ENCODE measurements around the gene WNT1. TPM values are rescaled to one million over a fixed set of nuclear protein-coding genes. Genes with fewer than 3 reads are reported as not detected.
A peak's percentile ranks its signal among the peaks of the same experiment; 100 is the strongest.

WNT1 gene
- total RNA-seq, 2 donors from 2014 or later: not detected

DNA sequence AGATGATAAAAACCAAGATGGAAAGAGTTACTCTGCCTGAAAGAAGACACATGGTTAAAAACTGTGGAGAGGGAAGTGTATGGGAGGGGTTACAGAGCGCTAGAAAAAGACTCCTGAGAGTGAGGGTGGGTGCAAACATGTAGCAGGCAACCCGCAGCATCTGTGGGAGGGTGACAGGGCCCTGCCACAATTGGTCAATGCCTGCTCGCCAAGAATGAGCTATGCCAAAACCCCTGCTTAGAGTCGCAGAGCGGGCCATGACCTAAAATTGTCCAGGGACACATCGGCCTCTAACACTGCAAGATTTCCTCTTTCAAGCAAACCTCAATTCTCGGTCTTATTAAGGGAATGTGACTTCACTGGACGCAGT, 39.8 kb downstream of the WNT1 start:
- 3% methylated on average over 8 of the region's 8 CpGs for WGBS
- H3K4me3 ChIP-seq: peak overlapping the region; percentile 67 to 75
- intact Hi-C loops (cut with DNase I): no loop called here
- TF ChIP-seq, protein P1, sequence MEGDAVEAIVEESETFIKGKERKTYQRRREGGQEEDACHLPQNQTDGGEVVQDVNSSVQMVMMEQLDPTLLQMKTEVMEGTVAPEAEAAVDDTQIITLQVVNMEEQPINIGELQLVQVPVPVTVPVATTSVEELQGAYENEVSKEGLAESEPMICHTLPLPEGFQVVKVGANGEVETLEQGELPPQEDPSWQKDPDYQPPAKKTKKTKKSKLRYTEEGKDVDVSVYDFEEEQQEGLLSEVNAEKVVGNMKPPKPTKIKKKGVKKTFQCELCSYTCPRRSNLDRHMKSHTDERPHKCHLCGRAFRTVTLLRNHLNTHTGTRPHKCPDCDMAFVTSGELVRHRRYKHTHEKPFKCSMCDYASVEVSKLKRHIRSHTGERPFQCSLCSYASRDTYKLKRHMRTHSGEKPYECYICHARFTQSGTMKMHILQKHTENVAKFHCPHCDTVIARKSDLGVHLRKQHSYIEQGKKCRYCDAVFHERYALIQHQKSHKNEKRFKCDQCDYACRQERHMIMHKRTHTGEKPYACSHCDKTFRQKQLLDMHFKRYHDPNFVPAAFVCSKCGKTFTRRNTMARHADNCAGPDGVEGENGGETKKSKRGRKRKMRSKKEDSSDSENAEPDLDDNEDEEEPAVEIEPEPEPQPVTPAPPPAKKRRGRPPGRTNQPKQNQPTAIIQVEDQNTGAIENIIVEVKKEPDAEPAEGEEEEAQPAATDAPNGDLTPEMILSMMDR (IDR thresholded peaks at IDR 0.05): no peak
- TF ChIP-seq POLR2AphosphoS5 (IDR thresholded peaks at IDR 0.05) (no peak), POLR2A (IDR thresholded peaks at IDR 0.05) (no peak)
- peaks cover 0 to 6% of the 10 kb centered on the region in 2 donors for H3K36me3 ChIP-seq
- no peak for DNase-seq (ENCODE audit: low spot score)
- peaks cover 3% of the 10 kb centered on the region for H3K4me1 ChIP-seq (replicated peaks)
- no peaks in the 10 kb centered on the region for H3K27me3 ChIP-seq (replicated peaks; ENCODE audit: insufficient read depth)
- H3K27ac ChIP-seq: peak overlapping the region; percentile 86 to 91
- no peaks in the 10 kb centered on the region for H3K9me3 ChIP-seq

DNA sequence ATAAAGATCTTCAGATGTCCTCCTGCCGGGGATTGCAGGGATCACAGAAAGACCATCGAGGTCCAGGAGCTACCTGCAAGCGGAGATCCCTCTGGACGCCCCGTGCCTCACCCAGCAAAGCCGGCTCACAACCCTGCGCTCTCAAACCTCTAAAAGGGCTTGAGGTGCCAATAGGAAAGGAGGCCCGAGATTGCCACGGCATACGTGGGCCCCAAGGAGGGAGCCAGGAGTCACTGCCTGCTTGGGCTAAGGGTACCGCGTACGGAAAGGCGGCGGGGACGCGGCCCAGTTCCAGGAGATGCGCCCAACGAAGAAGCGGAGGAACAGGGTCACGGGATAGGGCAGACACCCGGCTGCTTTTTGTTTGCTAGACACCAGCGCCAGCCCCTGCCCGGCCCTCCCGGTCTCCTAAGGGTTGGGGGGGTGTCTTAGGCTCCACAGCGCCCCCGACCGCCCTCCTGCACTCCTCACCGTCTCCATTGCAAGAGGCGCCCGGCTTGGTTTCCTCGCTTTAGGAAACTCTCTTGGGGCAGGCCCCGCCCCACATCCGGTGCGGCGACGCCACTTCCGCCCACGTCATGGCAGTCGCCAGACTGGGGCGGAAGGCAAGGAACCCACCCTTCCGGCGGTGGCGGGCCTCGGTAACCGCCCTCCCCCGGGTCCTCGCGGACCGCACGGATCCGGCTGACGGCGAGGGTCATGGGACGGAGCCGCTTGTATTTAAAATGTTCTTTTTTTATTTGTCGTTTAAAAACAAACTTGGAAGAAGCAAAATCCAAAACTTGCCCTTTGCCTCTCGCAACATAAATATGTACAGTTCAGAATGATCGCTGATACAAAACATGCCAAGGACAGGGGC, 40.4 kb downstream of the WNT1 start, which contains the start of gene PRKAG1:
Gene PRKAG1 (minus strand): TSS at position 516 of the 859 bp plus-strand sequence. CDS start 36 bp downstream, at position 480.
- Histone ChIP-seq H3K27ac (peak within 1 kb of the TSS; percentile 86 to 91), H3K36me3 (peaks cover 0 to 6% of the 10 kb centered on the region in 2 donors), H3K4me1 (replicated peaks) (peaks cover 3% of the 10 kb centered on the region), H3K27me3 (replicated peaks; ENCODE audit: insufficient read depth) (no peaks in the 10 kb centered on the region), H3K4me3 (peak within 1 kb of the TSS; percentile 67 to 75), H3K9me3 (no peaks in the 10 kb centered on the region)
- intact Hi-C loops (cut with DNase I): no loop called here
- WGBS: under 1% methylated on average over 59 of the region's 59 CpGs
- peak; percentile 96 for DNase-seq (ENCODE audit: low spot score)
- peak; percentile 99 for TF ChIP-seq POLR2AphosphoS5 (IDR thresholded peaks at IDR 0.05)
- TF ChIP-seq POLR2A (IDR thresholded peaks at IDR 0.05): peak; percentile 82
- TF ChIP-seq, protein P1 (IDR thresholded peaks at IDR 0.05): peak in 3 of 4 experiments; percentile 37 to 61 (median 56)

DNA sequence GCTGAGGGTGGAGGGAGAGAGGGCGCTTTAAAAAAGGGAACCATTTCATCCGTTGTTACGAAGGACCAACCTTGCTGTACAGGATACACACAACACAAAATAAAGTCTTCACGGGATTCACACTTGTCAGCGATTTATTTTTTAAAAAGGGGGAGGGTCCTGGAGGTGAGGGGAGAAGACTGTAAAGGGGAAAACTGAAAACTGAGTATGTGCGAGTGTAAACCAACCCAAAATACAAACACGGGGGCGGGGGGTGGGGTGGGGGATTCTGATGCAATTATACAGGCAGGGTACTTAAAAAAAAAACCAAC, 41.0 kb downstream of the WNT1 start:
- Histone ChIP-seq H3K9me3 (no peaks in the 10 kb centered on the region), H3K27me3 (replicated peaks; ENCODE audit: insufficient read depth) (no peaks in the 10 kb centered on the region), H3K36me3 (peaks cover 0 to 6% of the 10 kb centered on the region in 2 donors), H3K27ac (peak overlapping the region; percentile 86 to 91), H3K4me3 (peak overlapping the region; percentile 67 to 75), H3K4me1 (replicated peaks) (peaks cover 3% of the 10 kb centered on the region)
- TF ChIP-seq POLR2A (IDR thresholded peaks at IDR 0.05): no peak
- TF ChIP-seq POLR2AphosphoS5 (IDR thresholded peaks at IDR 0.05): no peak
- TF ChIP-seq, protein P1 (IDR thresholded peaks at IDR 0.05): no peak
- under 1% methylated on average over 8 of the region's 8 CpGs for WGBS
- DNase-seq (ENCODE audit: low spot score): no peak
- intact Hi-C loops (cut with DNase I): no loop called here

GRCh38 chr12:49019443-49020324, 41.6 kb downstream of the WNT1 start:
- intact Hi-C loops (cut with DNase I): no loop called here
- TF ChIP-seq POLR2A (IDR thresholded peaks at IDR 0.05) (no peak), POLR2AphosphoS5 (IDR thresholded peaks at IDR 0.05) (no peak)
- TF ChIP-seq, protein P1 (IDR thresholded peaks at IDR 0.05): no peak
- WGBS: 63% methylated on average over 10 of the region's 10 CpGs
- peak overlapping the region; percentile 86 to 91 for H3K27ac ChIP-seq
- peaks cover 3% of the 10 kb centered on the region for H3K4me1 ChIP-seq (replicated peaks)
- peak overlapping the region in 1 of 2 donors; percentile 75 for H3K4me3 ChIP-seq
- peaks cover 0 to 6% of the 10 kb centered on the region in 2 donors for H3K36me3 ChIP-seq
- H3K27me3 ChIP-seq (replicated peaks; ENCODE audit: insufficient read depth): no peaks in the 10 kb centered on the region
- no peaks in the 10 kb centered on the region for H3K9me3 ChIP-seq
- no peak for DNase-seq (ENCODE audit: low spot score)

Measured in prostate gland (tissue), 2 donors.